K562 (cell line): ENCODE measurements around the gene POLR2C. TPM values are rescaled to one million over a fixed set of nuclear protein-coding genes. Genes with fewer than 3 reads are reported as not detected.

ENCODE experiments used
- CTCF ChIP-seq, 3 experiments: IDR thresholded peaks in 2 of 3; conservative IDR thresholded peaks in 1 of 3; 2 replicates each; pipeline ENCODE4 v1.5.1; 2011 to 2012; ENCODE audit warnings: low read length in 3 of 3, mild to moderate bottlenecking in 3 of 3, control low read depth in 2 of 3, improper control_type of control experiment in 1 of 3, inconsistent platforms in 1 of 3, low read depth in 1 of 3, mixed read lengths in 1 of 3, moderate library complexity in 1 of 3; ENCODE audit not compliant: insufficient read depth in 2 of 3
- FOXM1 ChIP-seq, 2 experiments: fragments of 450-650 bp in 1 of 2; sonication (generic) in 1 of 2; formaldehyde crosslinking in 1 of 2; IDR thresholded peaks; 2 replicates each; pipeline versions ENCODE4 v1.6.1 to v1.9.0; 2017 to 2022; ENCODE audit warnings: low read depth in 2 of 2, mild to moderate bottlenecking in 2 of 2, missing genetic modification reagents in 1 of 2, moderate library complexity in 1 of 2
- JUND ChIP-seq, 2 experiments: IDR thresholded peaks; 2 replicates in 1 of 2; 3 replicates in 1 of 2; pipeline ENCODE4 v1.6.1; 2011; ENCODE audit warnings: borderline replicate concordance in 2 of 2, low read depth in 2 of 2, low read length in 2 of 2, improper control_type of control experiment in 1 of 2, missing biosample characterization in 1 of 2, missing genetic modification characterization in 1 of 2, missing genetic modification reagents in 1 of 2
- MAZ ChIP-seq, 2 experiments: fragments of 450-650 bp in 1 of 2; sonication (generic) in 1 of 2; formaldehyde crosslinking; IDR thresholded peaks in 1 of 2; conservative IDR thresholded peaks in 1 of 2; 2 replicates each; pipeline versions ENCODE4 v1.4.0 to v1.5.0; 2020; ENCODE audit warnings: mild to moderate bottlenecking in 1 of 2, missing genetic modification reagents in 1 of 2
- MLX ChIP-seq, 2 experiments: fragments of 450-650 bp in 1 of 2; sonication (generic) in 1 of 2; formaldehyde crosslinking; conservative IDR thresholded peaks; 2 replicates each; pipeline versions ENCODE4 v1.4.0 to v1.8.1; 2020 to 2022; ENCODE audit warnings: mild to moderate bottlenecking in 1 of 2, missing genetic modification reagents in 1 of 2
- NR2C1 ChIP-seq, 2 experiments: fragments of 450-650 bp; IDR thresholded peaks; 2 replicates each; pipeline ENCODE4 v1.6.1; 2017; ENCODE audit warnings: mild to moderate bottlenecking in 2 of 2, antibody characterized with exemption in 1 of 2, inconsistent platforms in 1 of 2, missing compliant biosample characterization in 1 of 2, missing genetic modification characterization in 1 of 2
- PHF20 ChIP-seq: fragments of 450-650 bp; IDR thresholded peaks from 2 replicates; pipeline ENCODE4 v1.6.1; 2018; ENCODE audit not compliant: partially characterized antibody
- YY1 ChIP-seq, 3 experiments: IDR thresholded peaks; 2 replicates each; pipeline ENCODE4 v1.6.1; 2011; ENCODE audit warnings: low read length in 2 of 3, mild to moderate bottlenecking in 2 of 3, moderate library complexity in 2 of 3, borderline replicate concordance in 1 of 3, control low read depth in 1 of 3, low read depth in 1 of 3; ENCODE audit not compliant: insufficient read depth in 3 of 3, insufficient replicate concordance in 2 of 3, control insufficient read depth in 1 of 3, insufficient read length in 1 of 3; ENCODE audit errors: extremely low read depth in 1 of 3
- polyA plus RNA-seq, 8 experiments: library from polyadenylated mRNA; depleted of rRNA in 4 of 8; stranded (reverse) in 5 of 8; unstranded in 3 of 8; fragments of >200 nt; fragmentation: Nextera tagmentation in 2 of 8; fragmentation: Illumina TruSeq in 1 of 8; extraction: Ambion mirVana in 2 of 8; extraction: Trizol in 1 of 8; gene quantifications; 2 replicates each; pipeline versions ENCODE4 v1.2.1 to v1.2.3, GENCODE V29; 2011 to 2014; ENCODE audit warnings: inconsistent platforms in 1 of 8, missing spikeins in 1 of 8
- total RNA-seq, 7 experiments: library from RNA; depleted of rRNA in 6 of 7; stranded (reverse); fragments of >200 nt in 6 of 7; fragmentation: Illumina TruSeq in 2 of 7; extraction: Trizol in 2 of 7; gene quantifications; 2 replicates each; pipeline versions ENCODE4 v1.2.1 to v1.2.3, GENCODE V29; 2011 to 2021; ENCODE audit warnings: low replicate concordance in 1 of 7
- TF ChIP-seq, protein P1 (sequence below), 2 experiments: fragments of 450-650 bp; formaldehyde crosslinking in 1 of 2; IDR thresholded peaks; 2 replicates each; pipeline versions ENCODE4 v1.4.0 to v1.6.1; 2014 to 2020; ENCODE audit warnings: mild to moderate bottlenecking in 2 of 2, borderline replicate concordance in 1 of 2, low read depth in 1 of 2

Gene POLR2C
- total and polyA plus RNA-seq, 9 of the 15 experiments (the other 6 are each of a cell fraction or from before 2014, with no cell fraction given): 70.3 to 163 (median 92.3) TPM

DNA sequence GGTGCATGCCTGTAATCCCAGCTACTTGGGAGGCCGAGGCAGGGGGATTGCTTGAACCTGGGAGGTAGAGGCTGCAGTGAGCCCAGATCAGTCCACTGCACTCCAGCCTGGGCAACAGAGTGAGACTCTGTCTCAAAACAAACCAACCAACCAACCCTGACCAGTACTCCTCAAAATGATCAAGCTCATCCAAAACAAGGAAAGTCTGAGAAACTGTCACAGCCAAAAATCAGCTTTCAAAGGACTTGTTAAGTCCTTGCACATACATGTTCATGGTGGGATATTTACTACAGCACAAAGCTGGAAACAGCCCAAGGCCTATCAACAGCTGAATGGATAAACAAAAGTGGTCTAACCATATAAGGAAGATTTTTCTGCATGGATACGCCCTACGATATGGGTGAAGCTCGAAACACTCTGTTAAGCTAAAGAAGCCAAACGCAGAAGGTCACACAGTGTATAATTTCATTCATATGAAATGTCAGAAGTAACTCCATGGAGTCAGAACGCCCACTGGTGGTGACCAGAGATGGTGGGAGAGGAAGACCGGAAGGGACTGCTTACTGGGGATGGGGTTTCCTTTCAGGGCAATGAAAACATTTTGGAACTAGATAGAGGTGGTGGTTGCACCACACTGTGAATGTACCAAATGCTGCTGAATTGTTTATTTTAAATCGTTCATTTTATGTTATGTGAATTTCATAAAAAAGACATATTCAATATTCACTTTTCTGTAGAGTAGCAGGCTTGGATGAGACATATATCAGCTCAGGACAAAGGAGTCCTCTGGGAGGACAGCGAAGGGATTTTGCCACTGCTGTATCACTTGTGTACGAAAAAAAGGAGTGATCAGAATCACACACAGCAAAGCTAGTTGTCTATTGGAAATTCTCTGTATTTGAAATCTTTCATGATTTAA is 40.2 kb upstream of the POLR2C start (continued):
- TF ChIP-seq YY1 (IDR thresholded peaks at IDR 0.05; ENCODE audit: borderline replicate concordance in 1 of 3, control insufficient read depth in 1 of 3, extremely low read depth in 1 of 3, insufficient read depth in 3 of 3, insufficient read length in 1 of 3, insufficient replicate concordance in 2 of 3, low read depth in 1 of 3, low read length in 2 of 3) (peak in 1 of 3 experiments; percentile 13), MAZ (CRISPR knock-in tag; conservative IDR thresholded peaks at IDR 0.05 in 1 of 2, IDR thresholded peaks at IDR 0.05 in 1 of 2) (peak in 1 of 2 experiments; percentile 61; a peak in 2 of 4 replicates), PHF20 (peak; percentile 29), FOXM1 (IDR thresholded peaks at IDR 0.05; ENCODE audit: low read depth) (no peak), FOXM1 (CRISPR knock-in tag; IDR thresholded peaks at IDR 0.05; ENCODE audit: low read depth) (no peak), MLX (CRISPR knock-in tag; conservative IDR thresholded peaks at IDR 0.05) (no peak), JUND (IDR thresholded peaks at IDR 0.05; ENCODE audit: borderline replicate concordance, low read depth, low read length) (0 out of 2 replicates have a peak, but pooled peaks have one; percentile 13), JUND (tag; IDR thresholded peaks at IDR 0.05; ENCODE audit: borderline replicate concordance, low read depth, low read length) (no peak), NR2C1 (IDR thresholded peaks at IDR 0.05) (no peak), NR2C1 (tag; IDR thresholded peaks at IDR 0.05) (0 out of 2 replicates have a peak, but pooled peaks have one; percentile 31), CTCF (IDR thresholded peaks at IDR 0.05 in 2 of 3, conservative IDR thresholded peaks at IDR 0.05 in 1 of 3; ENCODE audit: insufficient read depth in 2 of 3, low read depth in 1 of 3, low read length in 3 of 3) (peak; percentile 84 to 93 (median 93))
- TF ChIP-seq, protein P1, sequence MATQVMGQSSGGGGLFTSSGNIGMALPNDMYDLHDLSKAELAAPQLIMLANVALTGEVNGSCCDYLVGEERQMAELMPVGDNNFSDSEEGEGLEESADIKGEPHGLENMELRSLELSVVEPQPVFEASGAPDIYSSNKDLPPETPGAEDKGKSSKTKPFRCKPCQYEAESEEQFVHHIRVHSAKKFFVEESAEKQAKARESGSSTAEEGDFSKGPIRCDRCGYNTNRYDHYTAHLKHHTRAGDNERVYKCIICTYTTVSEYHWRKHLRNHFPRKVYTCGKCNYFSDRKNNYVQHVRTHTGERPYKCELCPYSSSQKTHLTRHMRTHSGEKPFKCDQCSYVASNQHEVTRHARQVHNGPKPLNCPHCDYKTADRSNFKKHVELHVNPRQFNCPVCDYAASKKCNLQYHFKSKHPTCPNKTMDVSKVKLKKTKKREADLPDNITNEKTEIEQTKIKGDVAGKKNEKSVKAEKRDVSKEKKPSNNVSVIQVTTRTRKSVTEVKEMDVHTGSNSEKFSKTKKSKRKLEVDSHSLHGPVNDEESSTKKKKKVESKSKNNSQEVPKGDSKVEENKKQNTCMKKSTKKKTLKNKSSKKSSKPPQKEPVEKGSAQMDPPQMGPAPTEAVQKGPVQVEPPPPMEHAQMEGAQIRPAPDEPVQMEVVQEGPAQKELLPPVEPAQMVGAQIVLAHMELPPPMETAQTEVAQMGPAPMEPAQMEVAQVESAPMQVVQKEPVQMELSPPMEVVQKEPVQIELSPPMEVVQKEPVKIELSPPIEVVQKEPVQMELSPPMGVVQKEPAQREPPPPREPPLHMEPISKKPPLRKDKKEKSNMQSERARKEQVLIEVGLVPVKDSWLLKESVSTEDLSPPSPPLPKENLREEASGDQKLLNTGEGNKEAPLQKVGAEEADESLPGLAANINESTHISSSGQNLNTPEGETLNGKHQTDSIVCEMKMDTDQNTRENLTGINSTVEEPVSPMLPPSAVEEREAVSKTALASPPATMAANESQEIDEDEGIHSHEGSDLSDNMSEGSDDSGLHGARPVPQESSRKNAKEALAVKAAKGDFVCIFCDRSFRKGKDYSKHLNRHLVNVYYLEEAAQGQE (IDR thresholded peaks at IDR 0.05; ENCODE audit: borderline replicate concordance): peak; percentile 50; the same call in 1 of the 2 replicates
- TF ChIP-seq, protein P1 (CRISPR knock-in tag; IDR thresholded peaks at IDR 0.05; ENCODE audit: low read depth): no peak
